Prostate gland (tissue), 2 donors: ENCODE results near the gene C1QTNF6. TPM values are rescaled to one million over a fixed set of nuclear protein-coding genes. Genes with fewer than 3 reads are reported as not detected.

Experiments used
- DNase-seq: peaks from one replicate; pipeline ENCODE4 v3.0.0-alpha.2; 2019; ENCODE audit warnings: low spot score
- H3K27ac ChIP-seq, 2 donors: fragments of 200-600 bp; sonication (generic); 2 replicates each; pipeline ENCODE4 v1.5.1; 2017 to 2019
- H3K27me3 ChIP-seq: fragments of 200-600 bp; sonication (generic); replicated peaks from 2 replicates; pipeline ENCODE4 v1.5.1; 2019; ENCODE audit not compliant: insufficient read depth
- H3K36me3 ChIP-seq, 2 donors: fragments of 200-600 bp; sonication (generic); 1 replicate in 1 of 2; 2 replicates in 1 of 2; pipeline versions ENCODE4 v1.5.1 to v1.8.1; 2017 to 2019
- H3K4me1 ChIP-seq: fragments of 200-600 bp; sonication (generic); replicated peaks from 2 replicates; pipeline ENCODE4 v1.5.1; 2019
- H3K4me3 ChIP-seq, 2 donors: fragments of 200-600 bp; sonication (generic); 2 replicates each; pipeline ENCODE4 v1.5.1; 2017 to 2019
- H3K9me3 ChIP-seq: fragments of 200-600 bp; sonication (generic); 2 replicates; pipeline ENCODE4 v1.5.1; 2017
- POLR2A ChIP-seq: fragments of 450-650 bp; IDR thresholded peaks from one replicate; pipeline ENCODE4 v1.6.1; 2016; ENCODE audit warnings: antibody characterized with exemption, mild to moderate bottlenecking
- POLR2AphosphoS5 ChIP-seq: sonication (generic); formaldehyde crosslinking; IDR thresholded peaks from one replicate; pipeline ENCODE4 v1.6.1; 2017; ENCODE audit warnings: antibody characterized with exemption
- WGBS: methylation state at CpG from one replicate; pipeline ENCODE4 v1.1.5; 2018; 5-methylcytosine and 5-hydroxymethylcytosine counted together
- intact Hi-C: fragments of 100-400 bp; cut with DNase I; formaldehyde crosslinking; loops from one replicate; pipeline ENCODE4 v1.14.2; 2022
- total RNA-seq, 2 donors: library from RNA; depleted of rRNA; stranded (reverse); fragments of >200 nt; gene quantifications; one replicate each; pipeline ENCODE4 v1.1.0, GENCODE V29; 2016
- TF ChIP-seq, protein P1 (sequence below), 4 experiments: fragments of 200-600 bp in 2 of 4; fragments of 450-650 bp in 2 of 4; sonication (generic) in 2 of 4; IDR thresholded peaks; 1 replicate in 3 of 4; 2 replicates in 1 of 4; pipeline ENCODE4 v1.5.1; 2016 to 2019; ENCODE audit warnings: antibody characterized with exemption in 4 of 4, mild to moderate bottlenecking in 2 of 4, moderate library complexity in 2 of 4

The C1QTNF6 gene
- total RNA-seq, 2 donors from 2014 or later: 2.1 to 9.3 TPM

DNA sequence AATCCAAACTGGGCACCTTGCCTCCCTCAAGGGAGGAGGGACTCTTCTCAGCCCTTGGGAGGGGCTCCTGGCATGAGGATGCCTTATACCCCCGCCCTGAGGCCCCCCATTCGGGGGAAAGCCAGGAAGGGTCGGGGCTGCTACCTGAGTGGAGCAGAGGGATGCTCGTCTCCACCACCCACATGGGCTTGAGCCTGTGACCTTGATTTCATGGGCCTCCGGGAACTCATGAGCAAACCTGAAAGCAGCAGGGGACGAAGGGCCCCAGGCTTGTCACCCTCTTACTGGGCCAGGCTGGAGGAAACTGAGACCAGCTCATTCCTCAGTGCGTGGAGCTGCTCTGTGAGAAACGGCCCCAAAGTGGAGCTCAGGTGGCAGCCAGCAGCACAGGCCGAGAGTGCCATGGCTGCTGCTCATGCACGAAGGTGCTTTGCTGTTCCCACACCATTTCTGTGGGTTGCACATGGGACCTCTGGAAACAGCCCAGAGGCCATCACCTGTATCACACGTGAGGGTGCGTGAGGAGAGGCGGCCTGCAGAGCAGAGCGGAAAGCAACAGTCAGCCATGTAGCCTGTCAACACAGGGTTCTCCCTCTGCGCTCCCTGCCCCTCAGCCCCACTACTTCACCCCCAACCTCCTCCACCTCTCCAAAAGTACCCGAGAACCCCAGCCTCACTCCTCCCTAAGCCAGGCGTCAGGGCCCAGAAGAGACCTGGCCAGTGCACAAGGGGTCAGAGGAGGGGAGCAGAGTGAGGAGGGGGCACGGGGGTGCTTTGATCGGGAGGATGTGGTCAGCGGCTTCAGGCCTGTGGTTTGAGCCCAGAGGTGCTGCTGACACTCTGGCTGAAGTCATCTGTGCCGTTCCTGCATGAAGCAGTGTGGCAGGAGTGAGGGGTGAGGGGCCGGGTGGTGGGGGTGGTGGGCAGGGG lies 24.2 kb downstream of the C1QTNF6 start:
- H3K4me1 ChIP-seq: peaks cover 4% of the 10 kb centered on the region
- no peak for TF ChIP-seq POLR2AphosphoS5
- TF ChIP-seq POLR2A: no peak
- TF ChIP-seq, protein P1, sequence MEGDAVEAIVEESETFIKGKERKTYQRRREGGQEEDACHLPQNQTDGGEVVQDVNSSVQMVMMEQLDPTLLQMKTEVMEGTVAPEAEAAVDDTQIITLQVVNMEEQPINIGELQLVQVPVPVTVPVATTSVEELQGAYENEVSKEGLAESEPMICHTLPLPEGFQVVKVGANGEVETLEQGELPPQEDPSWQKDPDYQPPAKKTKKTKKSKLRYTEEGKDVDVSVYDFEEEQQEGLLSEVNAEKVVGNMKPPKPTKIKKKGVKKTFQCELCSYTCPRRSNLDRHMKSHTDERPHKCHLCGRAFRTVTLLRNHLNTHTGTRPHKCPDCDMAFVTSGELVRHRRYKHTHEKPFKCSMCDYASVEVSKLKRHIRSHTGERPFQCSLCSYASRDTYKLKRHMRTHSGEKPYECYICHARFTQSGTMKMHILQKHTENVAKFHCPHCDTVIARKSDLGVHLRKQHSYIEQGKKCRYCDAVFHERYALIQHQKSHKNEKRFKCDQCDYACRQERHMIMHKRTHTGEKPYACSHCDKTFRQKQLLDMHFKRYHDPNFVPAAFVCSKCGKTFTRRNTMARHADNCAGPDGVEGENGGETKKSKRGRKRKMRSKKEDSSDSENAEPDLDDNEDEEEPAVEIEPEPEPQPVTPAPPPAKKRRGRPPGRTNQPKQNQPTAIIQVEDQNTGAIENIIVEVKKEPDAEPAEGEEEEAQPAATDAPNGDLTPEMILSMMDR (IDR thresholded peaks at IDR 0.05): no peak
- WGBS: 88% methylated on average over 21 of the region's 22 CpGs
- no peak overlapping the region for H3K4me3 ChIP-seq
- no peaks in the 10 kb centered on the region for H3K27me3 ChIP-seq
- no peaks in the 10 kb centered on the region for H3K36me3 ChIP-seq
- H3K9me3 ChIP-seq: no peaks in the 10 kb centered on the region
- DNase-seq: no peak
- intact Hi-C loops: no loop called here
- no peak overlapping the region for H3K27ac ChIP-seq

DNA sequence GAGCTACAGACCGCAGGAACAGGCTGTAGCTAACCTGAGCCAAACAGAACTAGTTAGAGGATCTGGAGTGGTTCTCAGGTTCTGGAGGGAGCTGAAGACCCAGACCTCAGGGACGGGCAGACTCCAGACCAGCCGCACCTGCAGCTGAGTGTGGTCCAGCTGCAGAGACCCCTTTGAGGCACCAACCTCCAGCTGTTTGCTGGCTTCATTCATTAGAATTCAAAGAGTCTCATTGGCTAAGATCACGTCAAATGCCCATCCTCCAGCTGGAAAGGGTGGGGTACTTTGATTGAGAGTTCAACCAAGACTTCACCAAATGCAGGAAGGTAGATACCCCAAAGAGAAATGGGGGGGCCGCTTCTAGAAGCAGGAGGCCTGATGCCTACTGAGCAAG lies 25.0 kb downstream of the C1QTNF6 start:
- DNase-seq: no peak
- intact Hi-C loops: no loop called here
- no peak overlapping the region for H3K27ac ChIP-seq

DNA sequence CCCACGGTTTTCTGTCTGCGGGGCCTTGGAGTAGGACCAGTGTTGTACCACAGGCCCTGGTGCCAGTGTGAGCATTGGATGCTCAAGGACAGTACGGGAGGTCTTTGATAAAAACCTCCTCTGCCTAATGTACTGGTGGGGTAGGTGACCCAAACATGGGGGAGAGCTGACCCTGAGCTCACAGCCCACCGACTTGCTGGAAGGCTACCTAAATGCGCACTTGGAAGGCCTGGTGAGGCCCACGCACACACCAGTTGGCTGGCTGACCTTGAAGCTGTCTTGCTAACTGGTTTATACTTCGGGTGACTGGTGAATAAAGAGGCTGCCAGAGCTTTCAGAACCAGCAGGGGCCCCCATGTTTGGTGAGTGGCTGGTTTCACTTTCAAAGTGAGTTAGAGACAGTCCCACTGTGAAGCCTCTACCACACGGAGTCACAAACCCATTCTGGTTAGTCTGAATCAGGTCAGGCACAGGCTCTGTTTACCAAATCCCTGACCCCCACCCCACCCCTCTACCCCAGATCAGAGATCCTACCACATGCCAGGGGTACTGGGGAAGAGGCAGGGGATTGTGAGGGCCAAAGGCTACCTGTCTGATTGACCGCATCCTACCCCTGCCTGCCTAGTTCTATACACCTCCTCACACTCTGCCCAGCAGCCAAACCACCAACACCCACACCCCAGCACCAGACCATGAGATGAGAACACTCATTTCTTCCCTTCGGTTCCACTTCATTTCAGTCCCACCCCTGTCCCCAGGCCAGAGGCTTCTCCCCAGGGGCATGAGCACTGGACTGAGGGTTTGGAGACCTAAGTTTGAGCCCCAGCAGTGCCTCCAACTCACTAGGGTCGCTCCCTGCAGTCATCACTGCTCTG lies 25.6 kb downstream of the C1QTNF6 start:
- Histone ChIP-seq H3K4me3 (no peak overlapping the region), H3K9me3 (no peaks in the 10 kb centered on the region), H3K27me3 (no peaks in the 10 kb centered on the region), H3K4me1 (peaks cover 4% of the 10 kb centered on the region), H3K36me3 (no peaks in the 10 kb centered on the region), H3K27ac (no peak overlapping the region)
- 83% methylated on average over 11 of the region's 11 CpGs for WGBS
- no peak for TF ChIP-seq POLR2AphosphoS5
- no peak for TF ChIP-seq POLR2A
- TF ChIP-seq, protein P1 (IDR thresholded peaks at IDR 0.05): no peak
- DNase-seq: no peak
- intact Hi-C loops: no loop called here

More for the DNA sequence above, 25.0 kb downstream of the C1QTNF6 start:
- WGBS: 94% methylated on average over 5 of the region's 5 CpGs
- no peak overlapping the region for H3K4me3 ChIP-seq
- H3K4me1 ChIP-seq: peaks cover 4% of the 10 kb centered on the region
- TF ChIP-seq, protein P1 (IDR thresholded peaks at IDR 0.05): no peak
- no peak for TF ChIP-seq POLR2AphosphoS5
- TF ChIP-seq POLR2A: no peak
- H3K36me3 ChIP-seq: no peaks in the 10 kb centered on the region
- no peaks in the 10 kb centered on the region for H3K27me3 ChIP-seq
- H3K9me3 ChIP-seq: no peaks in the 10 kb centered on the region

DNA sequence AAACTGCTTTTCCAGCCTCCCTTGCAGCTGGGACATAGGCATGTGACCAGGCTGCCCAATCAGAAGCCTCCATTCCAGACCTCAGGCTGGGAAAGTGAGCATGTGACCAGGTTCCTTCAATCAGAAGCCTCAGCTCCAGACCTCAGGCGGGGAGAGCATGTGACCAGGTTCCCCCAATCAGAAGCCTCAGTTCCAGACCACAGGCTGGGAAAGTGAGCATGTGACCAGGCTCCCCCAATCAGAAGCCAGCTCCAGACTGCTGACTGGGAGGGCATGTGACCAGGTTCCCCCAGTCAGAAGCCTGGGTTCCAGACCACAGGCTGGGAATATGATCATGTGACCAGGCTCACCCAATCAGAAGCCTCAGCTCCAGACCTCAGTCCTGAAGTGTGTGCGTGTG lies 26.6 kb downstream of the C1QTNF6 start:
- H3K4me1 ChIP-seq: no peaks in the 10 kb centered on the region
- H3K27ac ChIP-seq: no peak overlapping the region
- H3K9me3 ChIP-seq: no peaks in the 10 kb centered on the region
- H3K27me3 ChIP-seq: no peaks in the 10 kb centered on the region
- DNase-seq: no peak
- no peak overlapping the region for H3K4me3 ChIP-seq
- intact Hi-C loops: no loop called here
- TF ChIP-seq POLR2AphosphoS5 (no peak), POLR2A (no peak)
- TF ChIP-seq, protein P1 (IDR thresholded peaks at IDR 0.05): no peak
- H3K36me3 ChIP-seq: no peaks in the 10 kb centered on the region
- 92% methylated on average over 2 of the region's 2 CpGs for WGBS
